Stimulated activated CD8-positive, alpha-beta memory T cell treated with anti-CD3 and anti-CD28 coated beads, Interleukin-12 subunit alpha, Interleukin-12 subunit beta, amount 100 ng/mL, for 24 hours (primary cell): Measurements from ENCODE around the gene ARSB.

Experiments
- DNase-seq: peaks from one replicate; pipeline ENCODE4 v3.0.0-alpha.2; 2020; ENCODE audit errors: extremely low read depth

ARSB gene

GRCh38 chr5:78985116-78985724 is at the start of gene ARSB:
Gene ARSB, minus strand, starts transcription at chr5:78985310. Its CDS starts 62 bp downstream, at chr5:78985248.
- peak; percentile 20 for DNase-seq

- DNase-seq: no peak
Observed at GRCh38 chr5:79032782-79033181, 47.7 kb upstream of the ARSB start.

- no peak for DNase-seq
Observed at GRCh38 chr5:79032031-79032695, 47.1 kb upstream of the ARSB start.

- DNase-seq: no peak
Observed at GRCh38 chr5:79031485-79031867, 46.4 kb upstream of the ARSB start.

- no peak for DNase-seq
Observed at GRCh38 chr5:79030663-79031484, 45.8 kb upstream of the ARSB start.

- peak; percentile 5 for DNase-seq
Observed at GRCh38 chr5:79025054-79025472, 40.0 kb upstream of the ARSB start.

GRCh38 chr5:79023947-79024346 is 38.8 kb upstream of the ARSB start:
- no peak for DNase-seq

- DNase-seq: no peak
Observed at GRCh38 chr5:79023348-79023747, 38.2 kb upstream of the ARSB start.

- DNase-seq: no peak
Observed at GRCh38 chr5:79022771-79023170, 37.7 kb upstream of the ARSB start.

- no peak for DNase-seq
Observed at GRCh38 chr5:79021753-79022152, 36.6 kb upstream of the ARSB start.

GRCh38 chr5:79020861-79021561 is 35.9 kb upstream of the ARSB start:
- DNase-seq: no peak

- no peak for DNase-seq
Observed at GRCh38 chr5:79014631-79015030, 29.5 kb upstream of the ARSB start.

- no peak for DNase-seq
Observed at GRCh38 chr5:79011869-79012268, 26.8 kb upstream of the ARSB start.

GRCh38 chr5:79011219-79011836 is 26.2 kb upstream of the ARSB start:
- DNase-seq: no peak

- DNase-seq: no peak
Observed at GRCh38 chr5:79008362-79008761, 23.3 kb upstream of the ARSB start.

GRCh38 chr5:79007872-79008271 is 22.8 kb upstream of the ARSB start:
- no peak for DNase-seq

GRCh38 chr5:79005936-79006631 is 21.0 kb upstream of the ARSB start:
- DNase-seq: no peak

GRCh38 chr5:79005151-79005550 is 20.0 kb upstream of the ARSB start:
- no peak for DNase-seq

- DNase-seq: no peak
Observed at GRCh38 chr5:79002374-79002773, 17.3 kb upstream of the ARSB start.

GRCh38 chr5:79001471-79001870 is 16.4 kb upstream of the ARSB start:
- no peak for DNase-seq

- no peak for DNase-seq
Observed at GRCh38 chr5:78997090-78997489, 12.0 kb upstream of the ARSB start.
